Epithelial cell of esophagus (primary cell): Measurements from ENCODE around the gene BTF3.

Experiments
- DNase-seq: peaks from one replicate; pipeline ENCODE4 v3.0.0; 2010; ENCODE audit warnings: low read depth
- H3K4me3 ChIP-seq: 2 replicates; pipeline ENCODE4 v1.5.1; 2011; ENCODE audit warnings: mild to moderate bottlenecking, low read length, control low read depth
- TF ChIP-seq, protein P1 (sequence below): IDR thresholded peaks from 2 replicates; pipeline ENCODE4 v1.5.1; 2011; ENCODE audit warnings: low read depth, mild to moderate bottlenecking, low read length, control low read depth, inconsistent platforms; ENCODE audit not compliant: insufficient read depth; ENCODE audit errors: missing control alignments

The BTF3 gene

DNA sequence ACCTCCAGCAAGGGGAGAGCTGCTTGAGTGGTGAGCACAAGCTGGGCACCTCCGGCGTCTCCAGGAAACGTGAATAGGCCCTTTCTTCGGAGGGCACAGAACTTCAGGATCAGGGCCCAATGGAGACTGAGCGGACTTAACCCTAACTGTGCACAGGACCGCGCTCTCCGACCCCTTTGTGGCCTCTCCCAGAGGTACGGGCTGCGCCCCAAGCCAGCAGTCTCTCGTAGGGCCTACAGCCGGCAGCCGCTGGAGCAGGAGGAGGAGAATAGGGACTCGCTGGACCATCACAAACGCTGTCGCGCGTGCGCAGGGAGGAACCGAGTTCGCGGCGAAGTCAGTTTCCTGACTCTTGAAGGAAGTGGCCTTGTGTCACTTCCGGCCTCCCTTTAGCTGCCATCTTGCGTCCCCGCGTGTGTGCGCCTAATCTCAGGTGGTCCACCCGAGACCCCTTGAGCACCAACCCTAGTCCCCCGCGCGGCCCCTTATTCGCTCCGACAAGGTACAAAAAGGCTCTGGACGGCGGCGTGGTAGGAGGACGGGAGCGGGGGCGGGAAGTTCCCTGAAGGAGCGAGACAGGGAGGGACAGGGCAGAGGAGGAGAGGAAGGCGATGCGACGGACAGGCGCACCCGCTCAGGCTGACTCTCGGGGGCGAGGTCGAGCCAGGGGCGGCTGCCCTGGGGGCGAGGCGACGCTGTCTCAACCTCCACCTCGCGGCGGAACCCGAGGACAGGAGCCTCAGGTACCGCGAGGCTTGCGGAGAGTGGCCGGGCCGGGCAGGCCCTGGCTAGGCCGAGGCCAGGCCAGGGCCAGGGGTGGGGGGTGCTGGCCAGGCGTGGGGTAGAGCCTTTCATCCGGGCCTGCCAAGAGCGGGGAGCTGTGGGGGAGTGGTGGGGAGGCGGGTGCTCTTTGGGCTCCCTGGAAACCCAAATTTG lies at the start of gene BTF3:
TSS of gene BTF3 (plus strand) at position 386 of the 936 bp plus-strand sequence. CDS start at position 612, 226 bp downstream.
- DNase-seq, result peak; percentile 97
- TF ChIP-seq, protein P1, sequence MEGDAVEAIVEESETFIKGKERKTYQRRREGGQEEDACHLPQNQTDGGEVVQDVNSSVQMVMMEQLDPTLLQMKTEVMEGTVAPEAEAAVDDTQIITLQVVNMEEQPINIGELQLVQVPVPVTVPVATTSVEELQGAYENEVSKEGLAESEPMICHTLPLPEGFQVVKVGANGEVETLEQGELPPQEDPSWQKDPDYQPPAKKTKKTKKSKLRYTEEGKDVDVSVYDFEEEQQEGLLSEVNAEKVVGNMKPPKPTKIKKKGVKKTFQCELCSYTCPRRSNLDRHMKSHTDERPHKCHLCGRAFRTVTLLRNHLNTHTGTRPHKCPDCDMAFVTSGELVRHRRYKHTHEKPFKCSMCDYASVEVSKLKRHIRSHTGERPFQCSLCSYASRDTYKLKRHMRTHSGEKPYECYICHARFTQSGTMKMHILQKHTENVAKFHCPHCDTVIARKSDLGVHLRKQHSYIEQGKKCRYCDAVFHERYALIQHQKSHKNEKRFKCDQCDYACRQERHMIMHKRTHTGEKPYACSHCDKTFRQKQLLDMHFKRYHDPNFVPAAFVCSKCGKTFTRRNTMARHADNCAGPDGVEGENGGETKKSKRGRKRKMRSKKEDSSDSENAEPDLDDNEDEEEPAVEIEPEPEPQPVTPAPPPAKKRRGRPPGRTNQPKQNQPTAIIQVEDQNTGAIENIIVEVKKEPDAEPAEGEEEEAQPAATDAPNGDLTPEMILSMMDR, result no peak
- H3K4me3 ChIP-seq, result peak within 1 kb of the TSS; percentile 82

DNA sequence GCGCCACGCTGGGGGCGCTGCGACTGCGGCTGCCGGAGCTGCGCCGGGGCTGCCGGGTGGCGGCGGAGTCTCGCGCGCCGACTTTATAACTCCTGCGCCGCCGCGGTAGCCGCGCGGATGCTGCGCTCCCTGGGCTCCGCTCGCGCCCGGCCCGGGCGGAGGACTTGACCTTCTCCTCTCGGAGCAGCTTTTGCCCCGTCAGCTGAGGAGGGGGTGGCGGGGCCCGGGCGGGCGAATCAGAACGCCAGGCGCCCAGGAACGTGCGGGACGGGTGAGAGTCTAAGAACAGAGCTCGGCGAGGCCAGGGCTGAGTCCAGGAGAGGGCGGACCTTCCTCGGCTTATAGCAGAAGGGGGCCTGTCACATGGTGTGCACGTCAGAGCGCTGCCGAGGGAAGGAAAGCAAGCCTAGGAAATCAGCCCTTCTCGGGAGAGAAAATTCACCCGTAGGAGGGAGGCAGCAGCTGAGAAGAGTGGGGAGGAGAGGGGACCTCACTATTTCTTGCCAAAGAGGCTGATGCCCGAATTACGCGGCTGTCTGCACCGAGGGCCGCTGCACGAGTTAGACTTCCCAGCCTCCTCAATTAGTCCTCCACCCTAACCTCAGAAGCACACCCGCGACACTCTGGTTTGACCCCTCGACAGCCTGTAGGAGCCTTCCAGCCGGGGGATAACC lies 49.6 kb upstream of the BTF3 start, which contains the start of gene FOXD1:
TSS of gene FOXD1 (minus strand) at position 315 of the 674 bp plus-strand sequence. CDS start 415 bp downstream, outside the sequence.
- H3K4me3 ChIP-seq, result peak within 1 kb of the TSS; percentile 42
- DNase-seq, result peak; percentile 75
- TF ChIP-seq, protein P1, result no peak

DNA sequence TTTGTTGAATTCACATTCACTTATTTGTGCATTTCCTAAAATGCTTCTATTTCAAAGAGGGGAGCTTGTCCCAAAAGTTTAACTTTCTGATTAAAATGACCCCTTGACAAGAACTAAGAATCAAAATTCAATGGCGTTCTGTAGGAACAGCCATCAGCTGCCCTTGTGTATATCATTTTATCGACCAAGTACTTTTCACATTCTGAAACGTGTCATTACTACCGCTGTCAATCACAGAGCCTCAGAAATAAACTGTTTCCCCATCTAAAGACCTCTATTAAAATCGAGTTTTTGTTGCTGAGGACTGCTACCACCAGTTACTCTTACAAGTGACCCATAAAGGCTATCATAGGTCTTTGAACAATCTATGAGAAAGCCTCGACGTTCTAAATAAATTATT lies 48.1 kb upstream of the BTF3 start:
- DNase-seq, result no peak
- TF ChIP-seq, protein P1, result no peak
- no peak overlapping the region for H3K4me3 ChIP-seq

DNA sequence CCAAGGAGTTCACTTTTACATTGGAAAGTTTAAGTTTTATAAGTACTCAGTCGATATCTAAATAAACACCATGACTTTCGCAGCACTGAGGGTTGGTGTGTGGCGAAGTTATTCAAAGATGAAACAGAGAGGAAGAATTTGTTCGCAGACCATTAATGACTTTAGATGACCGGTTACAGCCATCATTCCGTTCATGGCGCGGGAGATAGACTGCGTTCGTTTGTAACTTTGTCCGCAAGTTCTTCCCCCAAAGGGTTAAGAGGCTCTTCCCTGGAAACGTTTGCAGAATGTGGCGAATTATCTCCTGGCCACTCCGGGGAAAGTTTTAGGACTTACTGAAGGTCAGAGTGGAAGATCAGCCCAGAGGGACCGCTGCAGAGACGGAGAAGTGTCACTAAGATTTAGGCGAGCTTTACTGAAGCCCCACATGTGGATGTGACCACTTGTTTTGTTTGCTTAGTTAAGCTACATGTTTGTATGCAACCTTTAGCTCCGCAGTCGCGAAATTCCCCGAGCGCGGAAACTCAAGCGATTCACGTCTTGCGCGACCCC lies 47.5 kb upstream of the BTF3 start:
- peak overlapping the region; percentile 8 for H3K4me3 ChIP-seq
- TF ChIP-seq, protein P1, result no peak
- DNase-seq, result no peak

DNA sequence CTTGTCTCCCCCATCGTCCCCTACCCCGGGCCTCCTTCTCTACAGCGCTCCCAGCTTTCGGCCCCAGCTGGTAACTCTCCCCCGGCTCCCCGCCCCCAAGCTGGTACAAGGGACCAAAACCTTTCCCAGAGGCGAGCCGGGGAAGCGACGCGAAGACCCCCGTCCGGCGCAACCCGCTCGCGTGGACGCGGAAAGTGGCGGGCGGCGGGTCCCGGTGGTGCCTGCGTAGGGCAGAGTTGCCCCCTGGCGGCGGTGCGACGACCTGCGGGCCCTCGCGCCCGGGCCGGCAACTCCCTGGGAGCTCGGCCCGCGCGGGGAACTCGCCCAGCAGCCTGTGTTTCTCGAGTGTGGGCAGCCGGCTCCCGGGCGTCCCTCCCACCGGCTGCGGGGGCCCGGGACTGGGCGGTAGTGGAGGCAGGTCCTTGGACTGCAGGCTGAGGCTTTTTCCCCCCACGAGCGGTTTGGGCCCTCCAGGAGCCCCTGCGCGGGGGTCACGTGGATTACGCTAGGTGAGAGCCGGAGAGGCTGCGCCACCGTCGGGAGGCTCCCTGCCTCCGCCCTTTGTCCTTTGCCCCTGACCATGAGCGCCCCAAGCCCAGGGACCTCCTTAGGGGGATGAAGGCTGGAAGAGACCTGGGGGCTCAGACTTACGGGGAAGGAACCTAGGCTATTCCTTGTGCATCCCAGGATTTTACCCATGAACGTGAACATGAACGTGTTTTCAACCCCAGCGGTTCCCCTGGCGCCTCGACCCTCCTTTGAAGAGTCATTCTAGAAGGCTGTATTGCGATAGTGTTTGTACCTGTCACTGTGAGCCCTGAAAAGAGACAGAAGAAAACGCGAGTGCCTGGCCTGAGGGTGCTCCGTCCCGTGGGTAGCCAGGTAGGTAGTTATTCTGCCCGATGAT lies 46.8 kb upstream of the BTF3 start:
- TF ChIP-seq, protein P1, result peak; percentile 41
- peak; percentile 58 for DNase-seq

DNA sequence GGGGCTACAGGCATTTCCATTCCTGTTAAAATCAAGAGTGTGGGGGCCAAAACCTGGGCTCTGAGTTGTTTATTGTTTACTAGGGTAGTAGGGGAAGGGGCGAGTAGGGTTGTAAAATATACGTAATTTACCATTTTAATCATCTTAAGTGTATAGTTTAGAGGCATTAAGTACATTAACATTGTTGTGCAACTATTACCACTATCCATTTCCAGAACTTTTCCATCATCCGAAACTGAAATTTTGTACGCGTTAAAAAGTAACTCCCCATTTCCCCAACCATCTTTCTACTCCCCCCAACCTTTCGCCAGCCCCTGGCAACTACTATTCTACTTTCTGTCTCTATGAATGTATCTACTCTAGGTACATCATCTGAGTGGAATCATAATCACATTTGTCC lies 46.0 kb upstream of the BTF3 start:
- no peak for DNase-seq
- TF ChIP-seq, protein P1, result no peak
- H3K4me3 ChIP-seq, result no peak overlapping the region

More for the DNA sequence above, 46.8 kb upstream of the BTF3 start:
- peak overlapping the region; percentile 8 for H3K4me3 ChIP-seq
